NCI-H2107 (cell line): Measurements from ENCODE around the gene SVBP.

Source experiments
- DNase-seq: peaks from one replicate; lab custom pipeline; 2025; lab: John Stamatoyannopoulos, UW

SVBP gene

GRCh38 chr1:42806171-42806570 lies 11.0 kb downstream of the SVBP start:
- DNase-seq = no peak

- DNase-seq = no peak
These were observed 15.2 kb downstream of the SVBP start for GRCh38 chr1:42801832-42802473.

GRCh38 chr1:42797979-42798378 lies 19.2 kb downstream of the SVBP start:
- no peak for DNase-seq

GRCh38 chr1:42797414-42797813 lies 19.8 kb downstream of the SVBP start:
- no peak for DNase-seq

- no peak for DNase-seq
These were observed 23.4 kb downstream of the SVBP start for GRCh38 chr1:42793824-42794223.

GRCh38 chr1:42788021-42788420 lies 29.2 kb downstream of the SVBP start:
- no peak for DNase-seq

GRCh38 chr1:42786097-42786496 lies 31.1 kb downstream of the SVBP start:
- DNase-seq = no peak

- no peak for DNase-seq
These were observed 32.1 kb downstream of the SVBP start, which contains the start of gene TMEM269 for GRCh38 chr1:42784946-42785693. Gene TMEM269, plus strand, starts transcription at chr1:42784991. Its CDS starts 4,903 bp downstream, at chr1:42789894.

GRCh38 chr1:42784547-42784945 lies 32.7 kb downstream of the SVBP start:
- no peak for DNase-seq

GRCh38 chr1:42783092-42783491 lies 34.1 kb downstream of the SVBP start:
- DNase-seq = no peak

- no peak for DNase-seq
These were observed 37.0 kb downstream of the SVBP start for GRCh38 chr1:42780176-42780575.

- DNase-seq = no peak
These were observed 37.5 kb downstream of the SVBP start for GRCh38 chr1:42779725-42780124.

- peak; percentile 11 for DNase-seq
These were observed 39.3 kb downstream of the SVBP start for GRCh38 chr1:42777852-42778251.

GRCh38 chr1:42776502-42776901 lies 40.7 kb downstream of the SVBP start:
- no peak for DNase-seq

- no peak for DNase-seq
These were observed 42.2 kb downstream of the SVBP start for GRCh38 chr1:42774928-42775526.

- DNase-seq = no peak
These were observed 43.8 kb downstream of the SVBP start for GRCh38 chr1:42773420-42773819.

- DNase-seq = no peak
These were observed 47.4 kb downstream of the SVBP start for GRCh38 chr1:42769811-42770210.

- DNase-seq = no peak
These were observed 49.0 kb downstream of the SVBP start for GRCh38 chr1:42768172-42768571.

- no peak for DNase-seq
These were observed 49.6 kb downstream of the SVBP start for GRCh38 chr1:42767510-42768000.

- DNase-seq = peak; percentile 99
These were observed 50.3 kb downstream of the SVBP start, which contains the start of the genes C1orf50 and P3H1 for GRCh38 chr1:42766741-42767509. Gene C1orf50, plus strand, starts transcription at chr1:42767249. Its CDS starts 63 bp downstream, at chr1:42767312. Gene P3H1, minus strand, starts transcription at chr1:42767028. Its CDS starts 57 bp downstream, at chr1:42766971.

- DNase-seq = no peak
These were observed 51.1 kb downstream of the SVBP start for GRCh38 chr1:42765832-42766740.
